HUES6 (cell line): ENCODE measurements around the gene MUSTN1.

Source experiments
- H3K27ac ChIP-seq: 2 replicates; pipeline ENCODE4 v1.7.0; 2013; ENCODE audit warnings: low read depth, mild to moderate bottlenecking, low read length, inconsistent platforms
- H3K27me3 ChIP-seq: 2 replicates; pipeline ENCODE4 v1.6.1; 2013; ENCODE audit warnings: low read length; ENCODE audit not compliant: control insufficient read depth, insufficient read depth
- H3K36me3 ChIP-seq: 2 replicates; pipeline ENCODE4 v1.6.1; 2013; ENCODE audit warnings: low read length; ENCODE audit not compliant: control insufficient read depth, insufficient read depth
- H3K4me1 ChIP-seq: 2 replicates; pipeline ENCODE4 v1.6.1; 2013; ENCODE audit warnings: low read length; ENCODE audit not compliant: control insufficient read depth, insufficient read depth
- H3K4me3 ChIP-seq: 2 replicates; pipeline ENCODE4 v1.5.1; 2013; ENCODE audit warnings: low read depth, low read length
- H3K9ac ChIP-seq: one replicate; pipeline ENCODE4 v1.6.1; 2013; ENCODE audit warnings: mild to moderate bottlenecking, low read length
- H3K9me3 ChIP-seq: 2 replicates; pipeline ENCODE4 v1.6.1; 2013; ENCODE audit warnings: low read depth, low read length; ENCODE audit not compliant: control insufficient read depth, insufficient read depth

MUSTN1 gene

GRCh38 chr3:52843881-52844280 is 9.1 kb upstream of the MUSTN1 start:
- no peaks in the 10 kb centered on the region for H3K4me1 ChIP-seq
- peaks cover 34% of the 10 kb centered on the region for H3K36me3 ChIP-seq
- H3K9ac ChIP-seq, result no peak overlapping the region
- no peak overlapping the region for H3K4me3 ChIP-seq
- no peak overlapping the region for H3K27ac ChIP-seq
- no peaks in the 10 kb centered on the region for H3K27me3 ChIP-seq
- H3K9me3 ChIP-seq, result no peaks in the 10 kb centered on the region

GRCh38 chr3:52843108-52843865 is 8.5 kb upstream of the MUSTN1 start:
- no peak overlapping the region for H3K9ac ChIP-seq
- 0 out of 2 replicates have a peak overlapping the region, but pooled peaks have one; percentile 25 for H3K27ac ChIP-seq
- no peaks in the 10 kb centered on the region for H3K27me3 ChIP-seq
- no peaks in the 10 kb centered on the region for H3K9me3 ChIP-seq
- H3K4me3 ChIP-seq, result no peak overlapping the region
- H3K4me1 ChIP-seq, result no peaks in the 10 kb centered on the region
- peaks cover 31% of the 10 kb centered on the region for H3K36me3 ChIP-seq

GRCh38 chr3:52842424-52842823 is 7.6 kb upstream of the MUSTN1 start:
- Histone ChIP-seq H3K36me3 (peaks cover 22% of the 10 kb centered on the region), H3K9ac (no peak overlapping the region)

GRCh38 chr3:52841981-52842340 is 7.1 kb upstream of the MUSTN1 start:
- Histone ChIP-seq H3K36me3 (peaks cover 18% of the 10 kb centered on the region), H3K27me3 (no peaks in the 10 kb centered on the region), H3K4me3 (no peak overlapping the region), H3K9ac (no peak overlapping the region), H3K9me3 (no peaks in the 10 kb centered on the region), H3K4me1 (no peaks in the 10 kb centered on the region), H3K27ac (no peak overlapping the region)

More at GRCh38 chr3:52842424-52842823, 7.6 kb upstream of the MUSTN1 start:
- no peaks in the 10 kb centered on the region for H3K9me3 ChIP-seq
- H3K27ac ChIP-seq, result no peak overlapping the region
- no peak overlapping the region for H3K4me3 ChIP-seq
- no peaks in the 10 kb centered on the region for H3K4me1 ChIP-seq
- H3K27me3 ChIP-seq, result no peaks in the 10 kb centered on the region

DNA sequence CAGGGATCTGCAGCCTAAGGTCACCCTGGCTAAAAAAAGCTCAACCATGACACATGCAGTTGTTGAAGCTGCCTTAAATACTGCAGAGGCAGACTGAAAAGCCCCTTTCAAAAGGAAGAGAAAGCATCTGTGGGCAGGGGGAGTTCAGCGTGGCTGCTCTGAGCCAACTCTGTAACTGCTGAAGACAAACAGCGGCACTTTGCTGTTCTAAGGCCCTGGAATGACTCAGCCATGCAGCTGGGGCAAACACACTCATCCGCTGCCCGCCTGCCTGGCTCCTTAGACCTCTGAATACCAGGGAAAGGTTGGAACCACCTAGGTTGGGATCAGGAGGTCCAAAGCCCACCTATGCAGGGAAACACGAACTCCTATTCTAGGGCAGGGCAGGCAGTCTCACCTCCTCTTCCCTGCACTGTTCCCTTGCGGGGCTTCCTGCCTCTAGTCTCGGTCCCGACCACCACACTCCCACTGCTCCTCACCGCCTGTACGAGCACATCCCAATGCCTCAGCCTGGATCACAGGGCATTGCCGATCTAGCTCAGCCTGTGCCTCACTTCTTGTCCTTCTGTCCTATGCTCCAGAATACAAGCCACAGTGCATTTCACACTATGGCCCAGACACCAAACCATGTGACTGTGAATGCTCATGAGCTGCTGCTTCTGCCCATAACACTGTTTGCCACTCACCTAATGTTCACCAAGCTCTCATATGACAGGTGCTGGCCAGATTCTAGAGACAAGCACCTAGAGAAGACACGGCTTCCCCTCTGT is 6.6 kb upstream of the MUSTN1 start:
- Histone ChIP-seq H3K27ac (no peak overlapping the region), H3K36me3 (peaks cover 18% of the 10 kb centered on the region), H3K4me1 (no peaks in the 10 kb centered on the region), H3K9me3 (no peaks in the 10 kb centered on the region), H3K9ac (no peak overlapping the region), H3K4me3 (no peak overlapping the region), H3K27me3 (no peaks in the 10 kb centered on the region)

- peaks cover 23% of the 10 kb centered on the region for H3K36me3 ChIP-seq
- no peak overlapping the region for H3K27ac ChIP-seq
- H3K9me3 ChIP-seq, result no peaks in the 10 kb centered on the region
- H3K27me3 ChIP-seq, result no peaks in the 10 kb centered on the region
- H3K4me3 ChIP-seq, result no peak overlapping the region
- H3K4me1 ChIP-seq, result peaks cover 5% of the 10 kb centered on the region; the same call in 1 of the 2 replicates
- no peak overlapping the region for H3K9ac ChIP-seq
These were observed 5.2 kb upstream of the MUSTN1 start for GRCh38 chr3:52839892-52840545.

DNA sequence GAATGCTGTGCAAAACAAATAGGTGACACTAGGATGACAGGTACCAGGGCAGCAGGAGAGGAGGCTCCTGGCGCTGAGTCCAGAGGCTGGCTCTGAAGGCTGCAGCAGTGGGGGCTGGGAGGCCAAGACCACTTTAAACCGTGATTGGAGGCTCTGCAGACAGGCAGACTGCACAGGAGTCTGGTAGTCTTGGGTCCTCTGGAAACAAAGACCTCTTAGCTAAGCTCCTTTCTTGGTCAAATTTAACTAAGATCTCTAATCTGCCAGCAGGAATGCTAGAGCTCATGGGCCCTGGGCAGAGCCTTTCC is 4.4 kb upstream of the MUSTN1 start:
- no peak overlapping the region for H3K27ac ChIP-seq

GRCh38 chr3:52838561-52839267 is 3.9 kb upstream of the MUSTN1 start:
- Histone ChIP-seq H3K27ac (no peak overlapping the region), H3K27me3 (no peaks in the 10 kb centered on the region), H3K4me3 (no peak overlapping the region), H3K36me3 (peaks cover 23% of the 10 kb centered on the region), H3K4me1 (peaks cover 9% of the 10 kb centered on the region; the same call in 1 of the 2 replicates), H3K9ac (no peak overlapping the region), H3K9me3 (no peaks in the 10 kb centered on the region)

More for the DNA sequence above, 4.4 kb upstream of the MUSTN1 start:
- Histone ChIP-seq H3K9ac (no peak overlapping the region), H3K27me3 (no peaks in the 10 kb centered on the region), H3K9me3 (no peaks in the 10 kb centered on the region), H3K36me3 (peaks cover 23% of the 10 kb centered on the region), H3K4me1 (peaks cover 9% of the 10 kb centered on the region; the same call in 1 of the 2 replicates), H3K4me3 (no peak overlapping the region)

GRCh38 chr3:52836986-52837385 is 2.2 kb upstream of the MUSTN1 start:
- H3K4me3 ChIP-seq, result no peak overlapping the region
- H3K27me3 ChIP-seq, result no peaks in the 10 kb centered on the region
- H3K9ac ChIP-seq, result no peak overlapping the region
- H3K9me3 ChIP-seq, result no peaks in the 10 kb centered on the region
- H3K36me3 ChIP-seq, result peaks cover 17% of the 10 kb centered on the region
- peaks cover 9% of the 10 kb centered on the region; the same call in 1 of the 2 replicates for H3K4me1 ChIP-seq
- H3K27ac ChIP-seq, result no peak overlapping the region

GRCh38 chr3:52836471-52836845 is 1.6 kb upstream of the MUSTN1 start:
- Histone ChIP-seq H3K27me3 (no peaks in the 10 kb centered on the region), H3K4me1 (peaks cover 9% of the 10 kb centered on the region; the same call in 1 of the 2 replicates)

More at GRCh38 chr3:52836471-52836845, 1.6 kb upstream of the MUSTN1 start:
- H3K4me3 ChIP-seq, result no peak overlapping the region
- no peak overlapping the region for H3K27ac ChIP-seq
- H3K9ac ChIP-seq, result no peak overlapping the region
- H3K9me3 ChIP-seq, result no peaks in the 10 kb centered on the region
- H3K36me3 ChIP-seq, result peaks cover 14% of the 10 kb centered on the region
